ENCODE measurements around the gene EPHA4.

DNA sequence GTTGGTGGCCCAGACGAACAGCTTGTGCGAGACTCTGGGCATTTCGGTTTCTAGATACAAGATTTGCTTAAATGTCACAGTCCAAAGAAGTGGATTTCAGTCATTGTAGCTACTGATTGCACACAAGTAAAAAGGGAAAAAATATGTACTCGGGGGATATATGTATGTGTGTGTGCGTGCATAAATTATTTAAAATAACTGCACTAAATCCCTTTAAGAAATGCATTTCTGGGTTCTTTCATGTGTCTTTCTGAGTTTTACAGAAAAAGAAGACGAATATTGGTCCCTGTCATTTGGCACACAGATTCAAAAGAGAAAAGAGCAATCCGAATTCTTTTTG lies 2.1 kb upstream of the EPHA4 start:
- TF ChIP-seq, protein P1, sequence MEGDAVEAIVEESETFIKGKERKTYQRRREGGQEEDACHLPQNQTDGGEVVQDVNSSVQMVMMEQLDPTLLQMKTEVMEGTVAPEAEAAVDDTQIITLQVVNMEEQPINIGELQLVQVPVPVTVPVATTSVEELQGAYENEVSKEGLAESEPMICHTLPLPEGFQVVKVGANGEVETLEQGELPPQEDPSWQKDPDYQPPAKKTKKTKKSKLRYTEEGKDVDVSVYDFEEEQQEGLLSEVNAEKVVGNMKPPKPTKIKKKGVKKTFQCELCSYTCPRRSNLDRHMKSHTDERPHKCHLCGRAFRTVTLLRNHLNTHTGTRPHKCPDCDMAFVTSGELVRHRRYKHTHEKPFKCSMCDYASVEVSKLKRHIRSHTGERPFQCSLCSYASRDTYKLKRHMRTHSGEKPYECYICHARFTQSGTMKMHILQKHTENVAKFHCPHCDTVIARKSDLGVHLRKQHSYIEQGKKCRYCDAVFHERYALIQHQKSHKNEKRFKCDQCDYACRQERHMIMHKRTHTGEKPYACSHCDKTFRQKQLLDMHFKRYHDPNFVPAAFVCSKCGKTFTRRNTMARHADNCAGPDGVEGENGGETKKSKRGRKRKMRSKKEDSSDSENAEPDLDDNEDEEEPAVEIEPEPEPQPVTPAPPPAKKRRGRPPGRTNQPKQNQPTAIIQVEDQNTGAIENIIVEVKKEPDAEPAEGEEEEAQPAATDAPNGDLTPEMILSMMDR (optimal IDR thresholded peaks at IDR 0.05 in 1 of 3, IDR thresholded peaks at IDR 0.05 in 1 of 3, conservative IDR thresholded peaks at IDR 0.05 in 1 of 3; ENCODE audit: extremely low read depth in 1 of 3, insufficient read depth in 2 of 3, low read length in 3 of 3): no peak
- no peak for TF ChIP-seq EZH2 (IDR thresholded peaks at IDR 0.05; ENCODE audit: low read length)

Data from keratinocyte (primary cell).